Glutamatergic neuron (in vitro differentiated cells): ENCODE results near the gene NOCT. TPM values are rescaled to one million over a fixed set of nuclear protein-coding genes. Genes with fewer than 3 reads are reported as not detected.
"Not testable (repeated sequence)": the region's sequence is repeated elsewhere in the genome, so short reads cannot be mapped to it uniquely, and the experiment has no call there.

Source experiments
- DNase-seq: peaks from one replicate; pipeline ENCODE4 v3.0.0; 2022
- H3K27ac Mint-ChIP-seq: one replicate; pipeline ENCODE4 v1.8.0; 2020; ENCODE audit warnings: mild to moderate bottlenecking, mixed read lengths, inconsistent platforms; ENCODE audit not compliant: unreplicated experiment
- H3K27me3 Mint-ChIP-seq: one replicate; pipeline ENCODE4 v1.8.0; 2020; ENCODE audit warnings: mild to moderate bottlenecking, moderate library complexity, mixed read lengths, inconsistent platforms; ENCODE audit not compliant: unreplicated experiment
- H3K36me3 Mint-ChIP-seq: one replicate; pipeline ENCODE4 v1.8.0; 2020; ENCODE audit warnings: mild to moderate bottlenecking, mixed read lengths, inconsistent platforms; ENCODE audit not compliant: unreplicated experiment
- H3K4me1 Mint-ChIP-seq: one replicate; pipeline ENCODE4 v1.8.0; 2020; ENCODE audit warnings: mild to moderate bottlenecking, low read depth, mixed read lengths, inconsistent platforms; ENCODE audit not compliant: unreplicated experiment
- H3K4me3 Mint-ChIP-seq: one replicate; pipeline ENCODE4 v1.8.0; 2020; ENCODE audit warnings: mild to moderate bottlenecking, mixed read lengths, inconsistent platforms; ENCODE audit not compliant: unreplicated experiment
- H3K9me3 Mint-ChIP-seq: one replicate; pipeline ENCODE4 v1.8.0; 2020; ENCODE audit warnings: mild to moderate bottlenecking, moderate library complexity, mixed read lengths, inconsistent platforms; ENCODE audit not compliant: unreplicated experiment
- CTCF ChIP-seq: fragments of 200-600 bp; sonication (generic); IDR thresholded peaks from one replicate; pipeline ENCODE4 v1.5.0; 2021; ENCODE audit not compliant: partially characterized antibody, unreplicated experiment
- total RNA-seq: library from RNA; stranded (reverse); fragmentation: NEBNext Ultra II Directional; extraction: Animal tissue kit (Norgen Biotek cat#: 25700); gene quantifications from one replicate; pipeline ENCODE4 v1.2.1, GENCODE V29; 2021; ENCODE audit not compliant: unreplicated experiment

NOCT gene
- total RNA-seq, 1 donor from 2014 or later = 39.1 TPM

GRCh38 chr4:139054791-139055505 lies 39.4 kb downstream of the NOCT start:
- Mint-ChIP-seq H3K4me3 (no peak overlapping the region), H3K9me3 (no peaks in the 10 kb centered on the region), H3K27ac (no peak overlapping the region), H3K27me3 (peaks cover 2% of the 10 kb centered on the region), H3K36me3 (no peaks in the 10 kb centered on the region), H3K4me1 (no peaks in the 10 kb centered on the region)
- DNase-seq = no peak
- no peak for TF ChIP-seq CTCF

DNA sequence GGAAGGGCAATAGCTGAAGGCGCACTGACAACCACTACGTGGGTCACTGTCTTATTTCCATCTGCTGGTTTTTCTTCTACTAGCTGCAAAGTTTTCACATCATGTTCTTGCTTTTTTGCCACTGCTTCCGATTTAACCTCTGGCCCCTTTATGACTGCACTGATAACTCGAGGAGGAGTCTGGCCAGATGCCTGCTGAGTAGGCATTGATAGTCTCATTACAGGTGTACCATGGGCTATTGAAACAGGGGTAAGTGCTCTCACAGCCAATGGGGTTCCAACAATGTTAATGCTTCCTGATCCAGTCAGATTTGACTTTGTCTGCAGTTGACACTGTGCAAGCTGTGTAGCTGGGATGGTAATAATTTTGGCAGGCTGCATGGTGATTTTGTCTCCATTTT lies 43.4 kb downstream of the NOCT start:
- H3K27me3 Mint-ChIP-seq, H3K4me3 Mint-ChIP-seq, H3K9me3 Mint-ChIP-seq, H3K27ac Mint-ChIP-seq, H3K4me1 Mint-ChIP-seq, H3K36me3 Mint-ChIP-seq, DNase-seq: not testable (repeated sequence)

- H3K4me1 Mint-ChIP-seq = no peaks in the 10 kb centered on the region
- H3K27ac Mint-ChIP-seq = no peak overlapping the region
- peaks cover 6% of the 10 kb centered on the region for H3K27me3 Mint-ChIP-seq
- H3K36me3 Mint-ChIP-seq = no peaks in the 10 kb centered on the region
- no peak overlapping the region for H3K4me3 Mint-ChIP-seq
- no peak for DNase-seq
- TF ChIP-seq CTCF = no peak
- no peaks in the 10 kb centered on the region for H3K9me3 Mint-ChIP-seq
Measured at GRCh38 chr4:139060591-139060990, 45.0 kb downstream of the NOCT start.

GRCh38 chr4:139076016-139076744 lies 60.6 kb downstream of the NOCT start:
- Mint-ChIP-seq H3K27me3 (no peaks in the 10 kb centered on the region), H3K36me3 (no peaks in the 10 kb centered on the region), H3K9me3 (no peaks in the 10 kb centered on the region), H3K4me1 (no peaks in the 10 kb centered on the region), H3K27ac (no peak overlapping the region), H3K4me3 (no peak overlapping the region)
- DNase-seq = no peak
- no peak for TF ChIP-seq CTCF

- TF ChIP-seq CTCF = no peak
- Mint-ChIP-seq H3K4me1 (peaks cover 2% of the 10 kb centered on the region), H3K27ac (no peak overlapping the region), H3K36me3 (no peaks in the 10 kb centered on the region), H3K4me3 (no peak overlapping the region), H3K9me3 (peaks cover 1% of the 10 kb centered on the region), H3K27me3 (peaks cover under 1% of the 10 kb centered on the region)
- DNase-seq = no peak
Measured at GRCh38 chr4:139077567-139078355, 62.2 kb downstream of the NOCT start.
